GM18505 (cell line): ENCODE results near the gene USP26.
"Not testable (repeated sequence)": the region's sequence is repeated elsewhere in the genome, so short reads cannot be mapped to it uniquely, and the experiment has no call there.

ENCODE experiments used
- ATAC-seq: cut with Tn5 transposase; IDR thresholded peaks from one replicate; pipeline ENCODE4 v1.9.1; 2021; ENCODE audit not compliant: unreplicated experiment
- POLR2A ChIP-seq: IDR thresholded peaks from 4 replicates; pipeline ENCODE4 v1.6.1; 2011; ENCODE audit warnings: borderline replicate concordance; ENCODE audit not compliant: insufficient read depth, insufficient read length; ENCODE audit errors: extremely low read depth

Gene USP26, protein sequence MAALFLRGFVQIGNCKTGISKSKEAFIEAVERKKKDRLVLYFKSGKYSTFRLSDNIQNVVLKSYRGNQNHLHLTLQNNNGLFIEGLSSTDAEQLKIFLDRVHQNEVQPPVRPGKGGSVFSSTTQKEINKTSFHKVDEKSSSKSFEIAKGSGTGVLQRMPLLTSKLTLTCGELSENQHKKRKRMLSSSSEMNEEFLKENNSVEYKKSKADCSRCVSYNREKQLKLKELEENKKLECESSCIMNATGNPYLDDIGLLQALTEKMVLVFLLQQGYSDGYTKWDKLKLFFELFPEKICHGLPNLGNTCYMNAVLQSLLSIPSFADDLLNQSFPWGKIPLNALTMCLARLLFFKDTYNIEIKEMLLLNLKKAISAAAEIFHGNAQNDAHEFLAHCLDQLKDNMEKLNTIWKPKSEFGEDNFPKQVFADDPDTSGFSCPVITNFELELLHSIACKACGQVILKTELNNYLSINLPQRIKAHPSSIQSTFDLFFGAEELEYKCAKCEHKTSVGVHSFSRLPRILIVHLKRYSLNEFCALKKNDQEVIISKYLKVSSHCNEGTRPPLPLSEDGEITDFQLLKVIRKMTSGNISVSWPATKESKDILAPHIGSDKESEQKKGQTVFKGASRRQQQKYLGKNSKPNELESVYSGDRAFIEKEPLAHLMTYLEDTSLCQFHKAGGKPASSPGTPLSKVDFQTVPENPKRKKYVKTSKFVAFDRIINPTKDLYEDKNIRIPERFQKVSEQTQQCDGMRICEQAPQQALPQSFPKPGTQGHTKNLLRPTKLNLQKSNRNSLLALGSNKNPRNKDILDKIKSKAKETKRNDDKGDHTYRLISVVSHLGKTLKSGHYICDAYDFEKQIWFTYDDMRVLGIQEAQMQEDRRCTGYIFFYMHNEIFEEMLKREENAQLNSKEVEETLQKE

GRCh38 chrX:133097031-133097430 lies at the start of gene USP26:
Gene USP26, minus strand, starts transcription at chrX:133097109. Its CDS starts 68,889 bp downstream, at chrX:133028220.
- TF ChIP-seq POLR2A = no peak
- no peak for ATAC-seq

DNA sequence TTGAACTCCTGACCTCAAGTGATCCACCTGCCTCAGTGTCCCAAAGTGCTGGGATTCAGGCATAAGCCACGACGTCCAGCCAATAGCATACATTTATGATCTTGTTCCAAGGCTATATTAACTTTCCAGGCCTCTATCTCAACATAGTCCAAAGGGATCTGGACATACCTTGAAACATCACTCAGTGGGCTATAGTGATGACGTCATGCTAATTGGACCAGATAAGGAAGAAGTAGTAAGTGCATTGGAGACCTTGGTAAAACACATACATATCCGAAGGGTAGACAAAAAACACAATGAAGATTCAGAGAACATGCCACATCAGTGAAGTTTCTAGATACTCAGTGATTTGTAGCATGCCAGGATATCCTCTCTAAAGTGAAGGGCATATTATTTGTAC lies 37.4 kb upstream of the USP26 start:
- no peak for TF ChIP-seq POLR2A
- no peak for ATAC-seq

GRCh38 chrX:133120406-133120805 lies 23.5 kb upstream of the USP26 start:
- no peak for ATAC-seq
- no peak for TF ChIP-seq POLR2A

- TF ChIP-seq POLR2A = no peak
Observed at GRCh38 chrX:133094098-133094731, 2.7 kb downstream of the USP26 start.

DNA sequence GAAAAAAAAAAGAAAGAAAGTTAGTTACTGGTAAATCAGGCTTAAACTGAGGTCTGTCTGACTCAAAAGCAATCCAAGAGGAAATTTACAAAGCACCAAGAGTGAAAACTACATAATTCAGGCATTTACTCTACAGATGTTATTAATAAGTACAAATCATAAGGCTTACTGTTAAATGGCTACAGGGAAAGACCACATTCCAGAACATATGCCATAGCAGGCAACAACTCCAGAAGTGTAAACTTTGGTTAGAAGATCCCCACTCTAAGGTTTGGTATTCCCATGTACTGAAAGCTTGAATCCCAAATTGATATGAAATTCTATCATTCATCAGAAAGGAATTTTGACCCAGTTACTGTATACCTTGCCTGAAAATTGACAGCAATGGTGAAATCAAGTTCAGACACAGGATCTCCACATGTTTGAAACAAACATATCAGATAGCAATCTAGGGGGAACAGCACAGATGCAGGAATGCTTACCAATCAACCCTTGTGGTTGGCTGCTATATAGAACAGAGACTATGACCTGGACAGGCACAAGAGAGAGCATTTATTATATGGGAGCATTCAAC lies 6.6 kb downstream of the USP26 start:
- TF ChIP-seq POLR2A = no peak
- ATAC-seq = no peak

More at GRCh38 chrX:133094098-133094731, 2.7 kb downstream of the USP26 start:
- no peak for ATAC-seq

GRCh38 chrX:133089411-133089810 lies 7.5 kb downstream of the USP26 start:
- TF ChIP-seq POLR2A = no peak

DNA sequence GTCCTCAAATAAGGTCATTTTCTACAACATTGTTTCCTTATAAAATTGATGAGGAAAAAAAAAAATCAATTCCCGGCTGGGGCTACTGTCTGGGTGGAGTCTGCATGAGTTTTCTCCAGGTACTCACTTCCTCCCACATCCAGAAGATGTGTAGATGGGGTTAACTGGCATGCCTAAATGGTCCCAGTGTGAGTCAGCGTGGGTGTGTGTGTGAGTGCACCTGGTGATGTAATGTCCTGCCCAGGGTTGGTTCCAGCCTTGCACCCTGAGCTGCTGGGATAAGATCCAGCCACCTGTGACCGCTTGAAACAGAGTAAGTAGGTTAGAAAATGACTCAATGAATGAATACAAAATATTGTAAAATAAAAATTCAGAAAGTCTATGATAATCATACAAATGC lies 11.1 kb downstream of the USP26 start:
- no peak for TF ChIP-seq POLR2A
- no peak for ATAC-seq

More at GRCh38 chrX:133089411-133089810, 7.5 kb downstream of the USP26 start:
- no peak for ATAC-seq

DNA sequence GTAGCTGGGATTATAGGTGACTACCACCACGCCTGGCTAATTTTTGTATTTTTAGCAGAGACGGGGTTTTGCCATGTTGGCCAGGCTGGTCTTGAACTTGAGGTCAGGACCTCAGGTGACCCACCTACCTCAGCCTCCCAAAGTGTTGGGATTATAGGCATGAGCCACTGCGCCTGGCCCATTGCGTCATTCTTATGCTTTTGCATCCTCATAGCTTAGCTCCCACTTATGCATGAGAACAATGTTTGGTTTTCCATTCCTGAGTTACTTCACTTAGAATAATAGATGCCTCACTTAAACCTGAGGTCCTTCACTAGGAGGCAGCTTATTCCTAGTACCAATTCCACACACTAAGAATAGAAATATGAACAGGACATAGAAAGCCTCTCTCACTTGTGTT lies 11.9 kb downstream of the USP26 start:
- not testable (repeated sequence) for ATAC-seq

GRCh38 chrX:133083899-133084298 lies 13.0 kb downstream of the USP26 start:
- TF ChIP-seq POLR2A = no peak
- ATAC-seq = no peak

- TF ChIP-seq POLR2A = no peak
- no peak for ATAC-seq
Observed at GRCh38 chrX:133081990-133082389, 14.9 kb downstream of the USP26 start.

DNA sequence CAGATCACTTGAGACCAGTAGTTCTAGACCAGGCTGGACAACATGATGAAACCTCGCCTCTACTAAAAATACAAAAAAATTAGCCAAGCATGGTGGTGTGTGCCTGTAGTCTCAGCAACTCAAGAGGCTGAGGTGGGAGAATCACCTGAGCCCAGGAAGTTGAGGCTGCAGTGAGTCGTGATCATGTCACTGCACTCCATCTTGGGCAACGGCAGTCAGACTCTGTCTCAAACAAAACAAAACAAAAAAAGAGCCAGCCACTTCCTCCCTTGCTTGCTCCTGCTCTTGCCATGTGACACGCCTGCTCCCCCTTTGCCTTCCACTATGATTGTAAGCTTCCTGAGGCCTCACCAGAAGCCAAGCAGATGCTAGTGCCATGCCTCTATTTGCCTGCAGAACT lies 19.1 kb downstream of the USP26 start:
- ATAC-seq = not testable (repeated sequence)

DNA sequence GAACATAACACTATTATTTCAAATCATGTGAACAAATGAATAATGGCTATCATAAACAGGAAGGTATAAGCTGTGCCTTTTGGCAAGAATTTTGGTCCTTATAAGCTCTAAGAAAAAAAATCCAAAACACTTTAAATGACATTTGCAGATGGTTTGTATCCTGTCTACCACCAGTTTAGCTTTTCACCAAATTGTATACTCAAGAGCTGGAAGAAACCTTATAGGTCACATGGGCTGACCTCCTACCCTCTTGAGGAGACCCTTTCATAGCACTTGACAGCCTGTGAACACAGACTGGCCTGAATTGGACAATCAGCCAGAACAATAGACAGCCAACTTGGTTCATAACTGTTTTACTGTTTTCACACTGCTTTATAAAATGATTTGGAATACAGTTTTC lies 24.3 kb downstream of the USP26 start:
- TF ChIP-seq POLR2A = no peak
- no peak for ATAC-seq

DNA sequence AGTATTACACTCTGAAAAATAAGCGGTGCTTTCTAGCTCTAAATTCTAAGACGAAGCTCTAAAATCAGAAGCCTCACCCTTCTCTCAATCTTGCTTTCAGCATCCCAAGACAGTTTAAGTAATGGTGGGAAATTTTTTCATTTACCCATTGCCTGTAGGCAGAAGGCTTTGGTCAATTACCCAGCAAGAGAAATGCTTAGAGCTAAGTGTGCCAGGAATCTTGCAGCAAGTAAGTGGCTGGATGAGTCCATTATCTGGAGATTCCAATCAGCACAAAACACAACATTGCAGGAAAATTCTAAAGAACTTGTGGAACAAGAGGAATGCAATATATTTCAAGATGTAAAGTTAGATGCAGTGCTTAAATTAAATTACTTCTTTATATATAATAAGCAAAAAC lies 28.4 kb downstream of the USP26 start:
- ATAC-seq = no peak
- no peak for TF ChIP-seq POLR2A
